ENCODE results near the gene RB1.

Gene RB1

GRCh38 chr13:48260970-48261369 is 42.6 kb upstream of the RB1 start:
- Histone ChIP-seq H3K27ac (no peak overlapping the region), H3K36me3 (replicated peaks) (peaks cover 41% of the 10 kb centered on the region), H3K4me3 (ENCODE audit: low read depth, low read length) (no peak overlapping the region), H3K27me3 (replicated peaks) (no peaks in the 10 kb centered on the region)
- DNase-seq: no peak
- in situ Hi-C loops (cut with HindIII; ENCODE audit: low pct_ligation_motif_present, low sequenced_read_pairs): no loop called here
- no peak for TF ChIP-seq CTCF (IDR thresholded peaks at IDR 0.05; ENCODE audit: low read depth, low read length, missing control alignments)

- in situ Hi-C loops (cut with HindIII; ENCODE audit: low pct_ligation_motif_present, low sequenced_read_pairs): no loop called here
- no peaks in the 10 kb centered on the region for H3K27me3 ChIP-seq (replicated peaks)
- H3K4me3 ChIP-seq (ENCODE audit: low read depth, low read length): no peak overlapping the region
- peaks cover 28% of the 10 kb centered on the region for H3K36me3 ChIP-seq (replicated peaks)
- no peak overlapping the region for H3K27ac ChIP-seq
- TF ChIP-seq CTCF (IDR thresholded peaks at IDR 0.05; ENCODE audit: low read depth, low read length, missing control alignments): no peak
- DNase-seq: no peak
Observed at GRCh38 chr13:48263196-48263595, 40.4 kb upstream of the RB1 start.

GRCh38 chr13:48264058-48264457 is 39.5 kb upstream of the RB1 start:
- TF ChIP-seq CTCF (IDR thresholded peaks at IDR 0.05; ENCODE audit: low read depth, low read length, missing control alignments): no peak
- DNase-seq: no peak
- in situ Hi-C loops (cut with HindIII; ENCODE audit: low pct_ligation_motif_present, low sequenced_read_pairs): no loop called here
- Histone ChIP-seq H3K27ac (no peak overlapping the region), H3K4me3 (ENCODE audit: low read depth, low read length) (no peak overlapping the region), H3K27me3 (replicated peaks) (no peaks in the 10 kb centered on the region), H3K36me3 (replicated peaks) (peaks cover 22% of the 10 kb centered on the region)

- in situ Hi-C loops (cut with HindIII; ENCODE audit: low pct_ligation_motif_present, low sequenced_read_pairs): no loop called here
- no peaks in the 10 kb centered on the region for H3K27me3 ChIP-seq (replicated peaks)
- H3K4me3 ChIP-seq (ENCODE audit: low read depth, low read length): no peak overlapping the region
- no peak overlapping the region for H3K27ac ChIP-seq
- no peak for TF ChIP-seq CTCF (IDR thresholded peaks at IDR 0.05; ENCODE audit: low read depth, low read length, missing control alignments)
- no peak for DNase-seq
- H3K36me3 ChIP-seq (replicated peaks): peaks cover 12% of the 10 kb centered on the region
Observed at GRCh38 chr13:48265217-48265815, 38.2 kb upstream of the RB1 start.

- no peak for TF ChIP-seq CTCF (IDR thresholded peaks at IDR 0.05; ENCODE audit: low read depth, low read length, missing control alignments)
- H3K27me3 ChIP-seq (replicated peaks): no peaks in the 10 kb centered on the region
Observed at GRCh38 chr13:48266150-48266549, 37.4 kb upstream of the RB1 start.

More at GRCh38 chr13:48266150-48266549, 37.4 kb upstream of the RB1 start:
- DNase-seq: no peak
- no peak overlapping the region for H3K27ac ChIP-seq
- H3K4me3 ChIP-seq (ENCODE audit: low read depth, low read length): no peak overlapping the region
- peaks cover 12% of the 10 kb centered on the region for H3K36me3 ChIP-seq (replicated peaks)
- in situ Hi-C loops (cut with HindIII; ENCODE audit: low pct_ligation_motif_present, low sequenced_read_pairs): no loop called here
